Gastroesophageal sphincter (tissue), 3 donors: ENCODE measurements around the gene CYTL1.

Experiments
- CTCF ChIP-seq, 4 experiments: fragments of 200-600 bp in 2 of 4; fragments of 450-650 bp in 2 of 4; sonication (generic) in 1 of 4; IDR thresholded peaks; one replicate each; pipeline ENCODE4 v1.5.1; 2017 to 2019; ENCODE audit warnings: antibody characterized with exemption in 4 of 4, mild to moderate bottlenecking in 2 of 4, moderate library complexity in 2 of 4
- POLR2A ChIP-seq, 2 donors: fragments of 450-650 bp; IDR thresholded peaks; one replicate each; pipeline ENCODE4 v1.6.1; 2017; ENCODE audit warnings: antibody characterized with exemption in 2 of 2, mild to moderate bottlenecking in 2 of 2, moderate library complexity in 1 of 2
- POLR2AphosphoS5 ChIP-seq: sonication (generic); formaldehyde crosslinking; IDR thresholded peaks from one replicate; pipeline ENCODE4 v1.6.1; 2017; ENCODE audit warnings: antibody characterized with exemption

DNA sequence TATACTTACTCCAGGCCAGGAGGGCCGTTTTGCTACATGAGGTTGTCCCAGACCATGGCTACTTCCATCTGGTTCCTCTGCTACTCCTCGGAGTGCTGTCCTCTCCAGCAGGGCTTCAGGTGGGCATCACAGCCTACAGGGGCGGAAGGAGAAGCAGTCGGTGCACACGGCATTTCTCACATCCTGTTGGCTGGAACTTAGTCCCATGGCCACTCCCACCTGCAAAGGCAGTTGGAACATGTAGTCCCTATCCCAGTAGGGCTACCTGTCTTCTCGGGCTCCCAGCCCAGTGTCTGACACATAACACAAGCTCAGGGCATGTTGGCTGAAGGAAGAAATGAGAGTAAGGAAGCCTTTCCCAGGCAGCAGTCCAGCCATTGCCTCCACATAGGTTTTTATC lies 24.3 kb upstream of the CYTL1 start:
- no peak for TF ChIP-seq CTCF (IDR thresholded peaks at IDR 0.05)
- no peak for TF ChIP-seq POLR2A (IDR thresholded peaks at IDR 0.05)
- TF ChIP-seq POLR2AphosphoS5, result no peak
